K562 (cell line): ENCODE results near the gene TIMM17B. TPM values are rescaled to one million over a fixed set of nuclear protein-coding genes. Genes with fewer than 3 reads are reported as not detected.

Source experiments
- ATF7 ChIP-seq: fragments of 450-650 bp; IDR thresholded peaks from 2 replicates; pipeline ENCODE4 v1.7.1; 2014; ENCODE audit warnings: mild to moderate bottlenecking, moderate library complexity
- CBFA2T3 ChIP-seq: fragments of 450-650 bp; IDR thresholded peaks from 2 replicates; pipeline ENCODE4 v1.6.1; 2017
- DMBX1 ChIP-seq: fragments of 250-450 bp; sonication (Bioruptor Pico); IDR thresholded peaks from 2 replicates; pipeline ENCODE4 v1.8.0; 2022; ENCODE audit warnings: inconsistent platforms, mild to moderate bottlenecking, moderate library complexity, borderline replicate concordance
- EGR1 ChIP-seq: fragments of 450-650 bp; conservative IDR thresholded peaks from 2 replicates; pipeline ENCODE4 v1.6.1; 2017; ENCODE audit warnings: mild to moderate bottlenecking
- FOXK2 ChIP-seq, 2 experiments: fragments of 450-650 bp; IDR thresholded peaks in 1 of 2; conservative IDR thresholded peaks in 1 of 2; 2 replicates each; pipeline ENCODE4 v1.6.1; 2016; ENCODE audit warnings: low read depth in 2 of 2, mild to moderate bottlenecking in 1 of 2
- HDAC3 ChIP-seq: fragments of 450-650 bp; IDR thresholded peaks from 2 replicates; pipeline ENCODE4 v1.6.1; 2018; ENCODE audit warnings: borderline replicate concordance, mild to moderate bottlenecking, moderate library complexity; ENCODE audit not compliant: partially characterized antibody
- HDAC8 ChIP-seq: fragments of 450-650 bp; IDR thresholded peaks from 2 replicates; pipeline ENCODE4 v1.6.1; 2016; ENCODE audit warnings: mild to moderate bottlenecking, missing genetic modification characterization, moderate library complexity, missing compliant biosample characterization
- MAZ ChIP-seq, 2 experiments: fragments of 450-650 bp in 1 of 2; sonication (generic) in 1 of 2; formaldehyde crosslinking; IDR thresholded peaks in 1 of 2; conservative IDR thresholded peaks in 1 of 2; 2 replicates each; pipeline versions ENCODE4 v1.4.0 to v1.5.0; 2020; ENCODE audit warnings: mild to moderate bottlenecking in 1 of 2, missing genetic modification reagents in 1 of 2
- MECOM ChIP-seq: fragments of 250-450 bp; sonication (Bioruptor Pico); IDR thresholded peaks from 2 replicates; pipeline ENCODE4 v1.8.0; 2022; ENCODE audit warnings: inconsistent platforms
- POLR2G ChIP-seq: fragments of 200-400 bp; formaldehyde crosslinking; IDR thresholded peaks from 2 replicates; pipeline ENCODE4 v1.6.1; 2017; ENCODE audit warnings: low read depth, mild to moderate bottlenecking, antibody characterized with exemption, low read length, moderate library complexity
- RAD21 ChIP-seq, 2 experiments: fragments of 250-450 bp in 1 of 2; fragments of 450-650 bp in 1 of 2; sonication (Bioruptor Pico) in 1 of 2; formaldehyde crosslinking in 1 of 2; IDR thresholded peaks in 1 of 2; conservative IDR thresholded peaks in 1 of 2; 2 replicates each; pipeline versions ENCODE4 v1.4.0 to v1.8.0; 2020 to 2022; ENCODE audit warnings: mild to moderate bottlenecking in 2 of 2, moderate library complexity in 1 of 2
- RHOXF2B ChIP-seq: fragments of 250-450 bp; sonication (Bioruptor Pico); conservative IDR thresholded peaks from 2 replicates; pipeline ENCODE4 v1.5.1; 2021
- SMC3 ChIP-seq: conservative IDR thresholded peaks from 2 replicates; pipeline ENCODE4 v1.6.1; 2011; ENCODE audit warnings: low read depth, low read length, improper control_type of control experiment; ENCODE audit not compliant: insufficient read depth
- ZNF124 ChIP-seq: sonication (generic); formaldehyde crosslinking; IDR thresholded peaks from 2 replicates; pipeline ENCODE4 v1.8.1; 2022; ENCODE audit warnings: missing genetic modification reagents
- ZNF318 ChIP-seq, 2 experiments: fragments of 450-650 bp; IDR thresholded peaks; 2 replicates each; pipeline ENCODE4 v1.6.1; 2016; ENCODE audit warnings: mild to moderate bottlenecking in 2 of 2, borderline replicate concordance in 1 of 2, low read depth in 1 of 2, moderate library complexity in 1 of 2
- ZZZ3 ChIP-seq: fragments of 450-650 bp; IDR thresholded peaks from 2 replicates; pipeline ENCODE4 v1.6.1; 2016; ENCODE audit warnings: antibody characterized with exemption, mild to moderate bottlenecking, moderate library complexity
- polyA plus RNA-seq, 8 experiments: library from polyadenylated mRNA; depleted of rRNA in 4 of 8; stranded (reverse) in 5 of 8; unstranded in 3 of 8; fragments of >200 nt; fragmentation: Nextera tagmentation in 2 of 8; fragmentation: Illumina TruSeq in 1 of 8; extraction: Ambion mirVana in 2 of 8; extraction: Trizol in 1 of 8; gene quantifications; 2 replicates each; pipeline versions ENCODE4 v1.2.1 to v1.2.3, GENCODE V29; 2011 to 2014; ENCODE audit warnings: inconsistent platforms in 1 of 8, missing spikeins in 1 of 8
- total RNA-seq, 7 experiments: library from RNA; depleted of rRNA in 6 of 7; stranded (reverse); fragments of >200 nt in 6 of 7; fragmentation: Illumina TruSeq in 2 of 7; extraction: Trizol in 2 of 7; gene quantifications; 2 replicates each; pipeline versions ENCODE4 v1.2.1 to v1.2.3, GENCODE V29; 2011 to 2021; ENCODE audit warnings: low replicate concordance in 1 of 7
- TF ChIP-seq, protein P1 (sequence below): conservative IDR thresholded peaks from 2 replicates; pipeline ENCODE4 v1.6.1; 2011; ENCODE audit warnings: low read depth, mild to moderate bottlenecking, low read length; ENCODE audit not compliant: control insufficient read depth

TIMM17B gene
- total and polyA plus RNA-seq, 9 of the 15 experiments (the other 6 are each of a cell fraction or from before 2014, with no cell fraction given): 9.9 to 184 (median 115) TPM

DNA sequence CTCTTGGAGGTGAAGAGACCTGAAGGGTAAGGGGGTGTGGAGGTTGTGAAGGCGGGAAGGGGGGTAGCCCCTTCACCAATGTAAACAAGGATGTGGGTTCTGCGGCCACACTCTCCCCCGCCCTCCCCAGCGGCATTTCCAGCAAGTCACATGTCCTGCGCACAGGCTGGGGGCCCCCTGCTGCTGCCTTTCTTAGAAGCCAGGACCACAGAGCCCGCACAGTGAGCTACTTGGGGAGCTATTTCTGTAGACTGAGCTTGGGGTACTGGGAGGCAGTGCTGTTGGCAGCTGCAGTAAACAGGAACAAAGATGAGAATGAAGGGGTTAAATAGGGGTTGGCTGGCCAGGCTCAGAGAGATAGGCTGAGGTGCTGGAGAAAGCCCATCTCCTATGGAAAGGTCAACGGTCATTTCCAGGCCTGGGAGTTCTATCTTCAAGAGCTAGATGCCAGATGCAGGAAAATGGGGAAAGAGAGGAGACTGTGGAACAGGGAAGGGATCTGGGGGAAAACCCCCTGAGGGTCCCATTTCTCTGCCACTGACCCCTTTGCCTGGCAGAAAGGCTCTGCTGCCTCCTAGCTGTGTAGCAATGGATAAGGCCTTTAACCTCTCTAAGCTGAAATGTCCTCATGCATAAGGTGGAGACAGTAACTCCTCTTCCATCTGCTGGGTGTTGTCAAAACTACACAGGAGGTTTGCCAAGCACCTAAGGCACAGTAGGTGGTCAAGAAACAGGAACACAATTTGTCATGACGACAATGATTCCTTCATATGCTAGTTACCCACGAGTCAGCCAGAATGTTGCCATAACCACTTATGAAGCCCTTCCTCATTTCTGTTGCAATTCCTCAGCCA lies 39.7 kb upstream of the TIMM17B start (continued):
- TF ChIP-seq ATF7 (peak; percentile 54), ZNF318 (IDR thresholded peaks at IDR 0.05; ENCODE audit: borderline replicate concordance in 1 of 2, low read depth in 1 of 2) (peak in 1 of 2 experiments; percentile 53; a peak in 1 of 4 replicates), RHOXF2B (CRISPR knock-in tag) (no peak), ZZZ3 (no peak), HDAC8 (tag) (no peak), HDAC3 (peak; percentile 76), EGR1 (peak; percentile 58), RAD21 (CRISPR knock-in tag; conservative IDR thresholded peaks at IDR 0.05 in 1 of 2, IDR thresholded peaks at IDR 0.05 in 1 of 2) (peak; percentile 21 to 56; a peak in 3 of 4 replicates), CBFA2T3 (peak; percentile 60; the same call in 1 of the 2 replicates), DMBX1 (CRISPR knock-in tag) (peak; percentile 63; the same call in 1 of the 2 replicates), SMC3 (0 out of 2 replicates have a peak, but pooled peaks have one; percentile 28), ZNF124 (CRISPR knock-in tag) (no peak), MAZ (CRISPR knock-in tag; conservative IDR thresholded peaks at IDR 0.05 in 1 of 2, IDR thresholded peaks at IDR 0.05 in 1 of 2) (peak; percentile 75 to 86; a peak in 3 of 4 replicates), POLR2G (no peak), FOXK2 (conservative IDR thresholded peaks at IDR 0.05 in 1 of 2, IDR thresholded peaks at IDR 0.05 in 1 of 2; ENCODE audit: low read depth in 2 of 2) (peak; percentile 95), MECOM (CRISPR knock-in tag) (no peak)
- TF ChIP-seq, protein P1, sequence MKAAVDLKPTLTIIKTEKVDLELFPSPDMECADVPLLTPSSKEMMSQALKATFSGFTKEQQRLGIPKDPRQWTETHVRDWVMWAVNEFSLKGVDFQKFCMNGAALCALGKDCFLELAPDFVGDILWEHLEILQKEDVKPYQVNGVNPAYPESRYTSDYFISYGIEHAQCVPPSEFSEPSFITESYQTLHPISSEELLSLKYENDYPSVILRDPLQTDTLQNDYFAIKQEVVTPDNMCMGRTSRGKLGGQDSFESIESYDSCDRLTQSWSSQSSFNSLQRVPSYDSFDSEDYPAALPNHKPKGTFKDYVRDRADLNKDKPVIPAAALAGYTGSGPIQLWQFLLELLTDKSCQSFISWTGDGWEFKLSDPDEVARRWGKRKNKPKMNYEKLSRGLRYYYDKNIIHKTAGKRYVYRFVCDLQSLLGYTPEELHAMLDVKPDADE: peak; percentile 68; the same call in 1 of the 2 replicates
